ENCODE data around the gene EGFL8. TPM values are rescaled to one million over a fixed set of nuclear protein-coding genes. Genes with fewer than 3 reads are reported as not detected.
"Not testable (repeated sequence)": the region's sequence is repeated elsewhere in the genome, so short reads cannot be mapped to it uniquely, and the experiment has no call there.

EGFL8 gene
- total and polyA plus RNA-seq, 9 of the 15 experiments (the other 6 are each of a cell fraction or from before 2014, with no cell fraction given), result 2.2 to 47.4 (median 14.2) TPM

DNA sequence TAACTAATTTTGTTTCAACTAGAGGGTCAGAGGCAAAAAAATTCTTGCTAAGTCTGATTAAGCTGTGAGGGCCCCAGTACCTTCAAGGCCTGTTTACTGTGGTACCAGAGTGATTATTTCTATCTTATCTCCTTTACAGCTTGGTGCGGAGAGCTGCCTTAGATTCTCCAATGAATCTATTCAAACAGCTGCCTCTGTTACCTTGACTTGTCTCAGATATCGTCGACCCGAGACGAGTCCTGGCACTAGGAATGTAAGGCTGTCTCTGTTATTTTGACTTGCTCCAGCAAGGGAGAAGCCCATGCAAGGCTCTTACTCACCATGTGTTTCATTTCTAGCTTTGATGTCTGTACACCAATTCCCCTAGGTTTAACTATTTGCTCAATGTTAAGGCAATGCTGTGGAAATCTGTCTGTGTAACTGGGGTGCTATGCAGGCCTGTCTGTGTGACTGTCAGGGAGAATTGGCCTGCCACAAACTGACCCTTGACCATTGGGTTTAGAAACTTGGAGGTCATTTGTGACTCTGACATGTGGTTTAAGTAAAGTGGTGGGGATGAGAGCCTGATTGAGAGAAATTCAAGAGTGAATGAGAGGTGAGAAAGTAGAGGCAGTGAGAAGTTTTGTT is 23.9 kb upstream of the EGFL8 start (continued):
- TF ChIP-seq TEAD1 (CRISPR knock-in tag; IDR thresholded peaks at IDR 0.05), result no peak

DNA sequence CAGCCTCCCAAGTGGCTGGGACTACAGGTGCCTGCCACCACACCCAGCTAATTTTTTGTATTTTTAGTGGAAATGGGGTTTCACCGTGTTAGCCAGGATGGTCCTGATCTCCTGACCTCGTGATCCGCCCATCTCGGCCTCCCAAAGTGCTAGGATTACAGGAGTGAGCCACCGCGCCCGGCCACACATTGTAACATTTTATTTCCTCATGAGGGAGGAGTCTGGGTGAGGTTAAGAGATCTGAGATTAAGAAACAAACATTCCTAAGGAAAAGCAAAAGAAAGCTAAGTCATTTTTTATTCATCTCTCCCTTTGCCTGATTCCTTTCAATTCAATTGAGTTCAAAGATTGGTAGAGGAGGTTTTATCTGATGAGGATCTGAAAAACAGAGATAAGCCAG is 20.2 kb upstream of the EGFL8 start:
- H3K79me2 ChIP-seq (ENCODE audit: control insufficient read depth, insufficient read depth, low read length); H4K20me1 ChIP-seq (replicated peaks; ENCODE audit: control insufficient read depth, insufficient read depth, low read length); H2AFZ ChIP-seq (ENCODE audit: low read depth, low read length); H3K9me1 ChIP-seq (ENCODE audit: control insufficient read depth, insufficient read depth, low read length); intact Hi-C loops (cut with micrococcal nuclease); H3K27me3 ChIP-seq (ENCODE audit: control insufficient read depth in 2 of 2, insufficient read depth in 2 of 2, low read length in 2 of 2); H3K36me3 ChIP-seq (ENCODE audit: control insufficient read depth, insufficient read depth, low read length); H3K9ac ChIP-seq (ENCODE audit: insufficient read depth in 1 of 2, low read depth in 2 of 2, low read length in 2 of 2); H3K9me3 ChIP-seq (replicated peaks; ENCODE audit: control insufficient read depth, insufficient read depth, low read depth, low read length); FAIRE-seq; H3K27ac ChIP-seq (ENCODE audit: extremely low read depth, low read depth, low read length); CTCF ChIA-PET (ENCODE audit: low intra/inter-chr PET ratio); in situ Hi-C loops (cut with MboI); BruUV-seq (replicated peaks); H3K4me3 ChIP-seq; H3K4me2 ChIP-seq (ENCODE audit: insufficient read depth, low read length); DNase-seq (ENCODE audit: extremely low read depth in 1 of 4, low spot score in 3 of 4); ATAC-seq: not testable (repeated sequence)
- POLR2A ChIA-PET, result interaction anchor here (0.7 to 4.2 kb wide), 4 partner anchors 9 to 32 kb away, joined by 3 to 13 read pairs (median 6); partner anchors contain the start of gene EGFL8
- peaks cover 11 to 18% of the 10 kb centered on the region in 2 experiments for H3K4me1 ChIP-seq (replicated peaks in 1 of 2; ENCODE audit: control insufficient read depth in 2 of 2, insufficient read depth in 2 of 2, low read length in 2 of 2)
- 19% methylated on average over 7 of the region's 7 CpGs for WGBS (ENCODE audit: insufficient coverage, low coverage, missing lambda C conversion rate)

DNA sequence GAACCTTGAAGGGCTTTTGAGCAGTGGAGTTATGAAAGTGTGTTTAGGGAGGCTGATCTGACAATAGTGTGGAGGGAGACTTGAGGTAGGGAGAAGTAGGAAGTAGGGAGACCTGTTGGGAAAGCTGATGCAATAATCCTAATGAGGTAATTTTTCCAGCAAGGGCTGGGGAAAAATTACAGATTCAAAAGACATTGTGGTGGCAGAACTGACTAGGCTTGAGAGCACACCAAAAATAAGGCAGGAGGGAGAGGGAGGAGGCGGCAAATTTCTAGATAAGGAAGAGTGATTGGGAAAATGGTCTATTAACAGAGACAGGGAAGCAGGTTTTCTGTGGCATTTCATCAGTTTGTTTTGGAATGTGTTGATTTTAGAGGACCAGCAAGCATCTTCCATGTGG is 18.1 kb upstream of the EGFL8 start:
- no peak overlapping the region for H3K4me3 ChIP-seq
- H2AFZ ChIP-seq (ENCODE audit: low read depth, low read length), result 0 out of 2 replicates have a peak overlapping the region, but pooled peaks have one; percentile 3
- no peak overlapping the region for H3K4me2 ChIP-seq (ENCODE audit: insufficient read depth, low read length)
- POLR2A ChIA-PET, result interaction anchor here (0.9 to 1.6 kb wide), 2 partner anchors 15 to 30 kb away, joined by 3 to 4 read pairs; no protein-coding TSS in a partner anchor
- no peaks in the 10 kb centered on the region for H3K36me3 ChIP-seq (ENCODE audit: control insufficient read depth, insufficient read depth, low read length)
- DNase-seq (ENCODE audit: extremely low read depth in 1 of 4, low spot score in 3 of 4), result no peak
- H3K27ac ChIP-seq (ENCODE audit: extremely low read depth, low read depth, low read length), result no peak overlapping the region
- no peaks in the 10 kb centered on the region for H3K27me3 ChIP-seq (ENCODE audit: control insufficient read depth in 2 of 2, insufficient read depth in 2 of 2, low read length in 2 of 2)
- no peaks in the 10 kb centered on the region for H4K20me1 ChIP-seq (replicated peaks; ENCODE audit: control insufficient read depth, insufficient read depth, low read length)
- 20% methylated on average over 1 of the region's 1 CpG for WGBS (ENCODE audit: insufficient coverage, low coverage, missing lambda C conversion rate)
- H3K4me1 ChIP-seq (replicated peaks in 1 of 2; ENCODE audit: control insufficient read depth in 2 of 2, insufficient read depth in 2 of 2, low read length in 2 of 2), result peaks cover 9 to 19% of the 10 kb centered on the region in 2 experiments
- H3K79me2 ChIP-seq (ENCODE audit: control insufficient read depth, insufficient read depth, low read length), result no peaks in the 10 kb centered on the region
- CTCF ChIA-PET (ENCODE audit: low intra/inter-chr PET ratio), result no interaction called here
- intact Hi-C loops (cut with micrococcal nuclease) (no loop called here), in situ Hi-C loops (cut with MboI) (no loop called here)
- FAIRE-seq, result no peak
- no peaks in the 10 kb centered on the region for H3K9me3 ChIP-seq (replicated peaks; ENCODE audit: control insufficient read depth, insufficient read depth, low read depth, low read length)
- BruUV-seq (replicated peaks), result no TSS peak
- H3K9ac ChIP-seq (ENCODE audit: insufficient read depth in 1 of 2, low read depth in 2 of 2, low read length in 2 of 2), result no peak overlapping the region
- no peaks in the 10 kb centered on the region for H3K9me1 ChIP-seq (ENCODE audit: control insufficient read depth, insufficient read depth, low read length)
- ATAC-seq, result no peak
- TF ChIP-seq ATF7 (IDR thresholded peaks at IDR 0.05) (peak; percentile 64), CREB1 (IDR thresholded peaks at IDR 0.05) (no peak), CREB1 (CRISPR knock-in tag; IDR thresholded peaks at IDR 0.05) (no peak), TRIM24 (IDR thresholded peaks at IDR 0.05) (peak; percentile 40 to 43; a peak in 1 of 4 replicates), SMARCA4 (IDR thresholded peaks at IDR 0.05) (0 out of 2 replicates have a peak, but pooled peaks have one; percentile 28)
- TF ChIP-seq, protein P1, sequence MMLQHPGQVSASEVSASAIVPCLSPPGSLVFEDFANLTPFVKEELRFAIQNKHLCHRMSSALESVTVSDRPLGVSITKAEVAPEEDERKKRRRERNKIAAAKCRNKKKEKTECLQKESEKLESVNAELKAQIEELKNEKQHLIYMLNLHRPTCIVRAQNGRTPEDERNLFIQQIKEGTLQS (IDR thresholded peaks at IDR 0.05), result peak; percentile 86
- TF ChIP-seq, protein P1 (CRISPR knock-in tag; conservative IDR thresholded peaks at IDR 0.05), result no peak
- TF ChIP-seq, protein P2, sequence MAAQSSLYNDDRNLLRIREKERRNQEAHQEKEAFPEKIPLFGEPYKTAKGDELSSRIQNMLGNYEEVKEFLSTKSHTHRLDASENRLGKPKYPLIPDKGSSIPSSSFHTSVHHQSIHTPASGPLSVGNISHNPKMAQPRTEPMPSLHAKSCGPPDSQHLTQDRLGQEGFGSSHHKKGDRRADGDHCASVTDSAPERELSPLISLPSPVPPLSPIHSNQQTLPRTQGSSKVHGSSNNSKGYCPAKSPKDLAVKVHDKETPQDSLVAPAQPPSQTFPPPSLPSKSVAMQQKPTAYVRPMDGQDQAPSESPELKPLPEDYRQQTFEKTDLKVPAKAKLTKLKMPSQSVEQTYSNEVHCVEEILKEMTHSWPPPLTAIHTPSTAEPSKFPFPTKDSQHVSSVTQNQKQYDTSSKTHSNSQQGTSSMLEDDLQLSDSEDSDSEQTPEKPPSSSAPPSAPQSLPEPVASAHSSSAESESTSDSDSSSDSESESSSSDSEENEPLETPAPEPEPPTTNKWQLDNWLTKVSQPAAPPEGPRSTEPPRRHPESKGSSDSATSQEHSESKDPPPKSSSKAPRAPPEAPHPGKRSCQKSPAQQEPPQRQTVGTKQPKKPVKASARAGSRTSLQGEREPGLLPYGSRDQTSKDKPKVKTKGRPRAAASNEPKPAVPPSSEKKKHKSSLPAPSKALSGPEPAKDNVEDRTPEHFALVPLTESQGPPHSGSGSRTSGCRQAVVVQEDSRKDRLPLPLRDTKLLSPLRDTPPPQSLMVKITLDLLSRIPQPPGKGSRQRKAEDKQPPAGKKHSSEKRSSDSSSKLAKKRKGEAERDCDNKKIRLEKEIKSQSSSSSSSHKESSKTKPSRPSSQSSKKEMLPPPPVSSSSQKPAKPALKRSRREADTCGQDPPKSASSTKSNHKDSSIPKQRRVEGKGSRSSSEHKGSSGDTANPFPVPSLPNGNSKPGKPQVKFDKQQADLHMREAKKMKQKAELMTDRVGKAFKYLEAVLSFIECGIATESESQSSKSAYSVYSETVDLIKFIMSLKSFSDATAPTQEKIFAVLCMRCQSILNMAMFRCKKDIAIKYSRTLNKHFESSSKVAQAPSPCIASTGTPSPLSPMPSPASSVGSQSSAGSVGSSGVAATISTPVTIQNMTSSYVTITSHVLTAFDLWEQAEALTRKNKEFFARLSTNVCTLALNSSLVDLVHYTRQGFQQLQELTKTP (IDR thresholded peaks at IDR 0.05; ENCODE audit: low read depth in 1 of 2, partially characterized antibody in 2 of 2), result peak in 1 of 2 experiments; percentile 11

Data from K562 (cell line).